Gastroesophageal sphincter (tissue), 3 donors: Measurements from ENCODE around the gene SPANXN4.

Source experiments
- CTCF ChIP-seq, 4 experiments: fragments of 200-600 bp in 2 of 4; fragments of 450-650 bp in 2 of 4; sonication (generic) in 1 of 4; IDR thresholded peaks; one replicate each; pipeline ENCODE4 v1.5.1; 2017 to 2019; ENCODE audit warnings: antibody characterized with exemption in 4 of 4, mild to moderate bottlenecking in 2 of 4, moderate library complexity in 2 of 4
- EP300 ChIP-seq: sonication (generic); formaldehyde crosslinking; IDR thresholded peaks from one replicate; pipeline ENCODE4 v1.6.1; 2017; ENCODE audit warnings: antibody characterized with exemption, mild to moderate bottlenecking
- POLR2A ChIP-seq, 2 donors: fragments of 450-650 bp; IDR thresholded peaks; one replicate each; pipeline ENCODE4 v1.6.1; 2017; ENCODE audit warnings: antibody characterized with exemption in 2 of 2, mild to moderate bottlenecking in 2 of 2, moderate library complexity in 1 of 2
- POLR2AphosphoS5 ChIP-seq: sonication (generic); formaldehyde crosslinking; IDR thresholded peaks from one replicate; pipeline ENCODE4 v1.6.1; 2017; ENCODE audit warnings: antibody characterized with exemption

DNA sequence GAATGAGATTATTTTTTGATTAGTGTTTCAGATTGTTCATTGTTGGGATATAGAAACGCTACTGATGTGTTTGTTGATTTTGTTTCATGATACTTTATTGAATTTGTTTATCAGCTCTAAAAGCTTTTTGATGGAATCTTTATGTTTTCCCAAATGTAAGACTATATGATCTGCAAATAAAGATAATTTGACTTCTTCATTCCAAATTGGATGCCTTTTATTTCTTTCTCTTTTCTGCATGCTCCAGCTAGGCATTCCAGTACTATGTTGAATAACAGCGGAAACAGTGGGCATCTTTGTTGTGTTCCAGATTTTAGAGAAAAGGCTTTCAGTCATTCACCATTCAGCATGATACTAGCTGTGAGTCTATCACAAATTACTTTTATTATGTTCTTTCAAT lies 21.8 kb downstream of the SPANXN4 start:
- TF ChIP-seq EP300 (no peak), CTCF (IDR thresholded peaks at IDR 0.05) (no peak), POLR2A (IDR thresholded peaks at IDR 0.05) (no peak), POLR2AphosphoS5 (no peak)
